GM08714 (cell line): ENCODE results near the gene ALDH7A1.
"Not testable (repeated sequence)": the region's sequence is repeated elsewhere in the genome, so short reads cannot be mapped to it uniquely, and the experiment has no call there.

Source experiments
- H3K4me3 ChIP-seq: fragments of 200-500 bp; sonication (Bioruptor generic); 2 replicates; pipeline ENCODE4 v1.5.1; 2014; ENCODE audit warnings: mild to moderate bottlenecking, low read length, inconsistent platforms
- ZNF274 ChIP-seq: IDR thresholded peaks from 2 replicates; pipeline ENCODE4 v1.6.1; 2012; ENCODE audit warnings: mild to moderate bottlenecking, low read depth, low read length

Gene ALDH7A1

GRCh38 chr5:126576974-126577373, 18.0 kb downstream of the ALDH7A1 start:
- no peak overlapping the region for H3K4me3 ChIP-seq
- TF ChIP-seq ZNF274: no peak

- H3K4me3 ChIP-seq: no peak overlapping the region
- TF ChIP-seq ZNF274: no peak
Measured at GRCh38 chr5:126575644-126576043, 19.4 kb downstream of the ALDH7A1 start.

GRCh38 chr5:126568206-126568755, 26.7 kb downstream of the ALDH7A1 start:
- TF ChIP-seq ZNF274: no peak
- no peak overlapping the region for H3K4me3 ChIP-seq

- TF ChIP-seq ZNF274: no peak
- H3K4me3 ChIP-seq: no peak overlapping the region
Measured at GRCh38 chr5:126562823-126563222, 32.2 kb downstream of the ALDH7A1 start.

GRCh38 chr5:126561908-126562307, 33.1 kb downstream of the ALDH7A1 start:
- no peak overlapping the region for H3K4me3 ChIP-seq
- TF ChIP-seq ZNF274: no peak

GRCh38 chr5:126555101-126555500, 39.9 kb downstream of the ALDH7A1 start:
- not testable (repeated sequence) for H3K4me3 ChIP-seq

- no peak overlapping the region for H3K4me3 ChIP-seq
- no peak for TF ChIP-seq ZNF274
Measured at GRCh38 chr5:126552614-126553013, 42.4 kb downstream of the ALDH7A1 start.

GRCh38 chr5:126544087-126544740, 50.8 kb downstream of the ALDH7A1 start:
- no peak overlapping the region for H3K4me3 ChIP-seq
- no peak for TF ChIP-seq ZNF274

- TF ChIP-seq ZNF274: no peak
- no peak overlapping the region for H3K4me3 ChIP-seq
Measured at GRCh38 chr5:126543660-126544059, 51.4 kb downstream of the ALDH7A1 start.

- TF ChIP-seq ZNF274: no peak
Measured at GRCh38 chr5:126543009-126543408, 52.0 kb downstream of the ALDH7A1 start.

GRCh38 chr5:126542441-126542840, 52.6 kb downstream of the ALDH7A1 start:
- TF ChIP-seq ZNF274: no peak
- no peak overlapping the region for H3K4me3 ChIP-seq

More at GRCh38 chr5:126543009-126543408, 52.0 kb downstream of the ALDH7A1 start:
- H3K4me3 ChIP-seq: no peak overlapping the region

GRCh38 chr5:126540631-126541030, 54.4 kb downstream of the ALDH7A1 start:
- no peak for TF ChIP-seq ZNF274

GRCh38 chr5:126538579-126538978, 56.4 kb downstream of the ALDH7A1 start:
- TF ChIP-seq ZNF274: no peak
- no peak overlapping the region for H3K4me3 ChIP-seq

More at GRCh38 chr5:126540631-126541030, 54.4 kb downstream of the ALDH7A1 start:
- no peak overlapping the region for H3K4me3 ChIP-seq

GRCh38 chr5:126536874-126537273, 58.1 kb downstream of the ALDH7A1 start:
- no peak overlapping the region for H3K4me3 ChIP-seq
- TF ChIP-seq ZNF274: no peak

GRCh38 chr5:126535856-126536545, 59.0 kb downstream of the ALDH7A1 start:
- H3K4me3 ChIP-seq: no peak overlapping the region
- TF ChIP-seq ZNF274: no peak
